Measurements from ENCODE around the gene TRMT2B. TPM values are rescaled to one million over a fixed set of nuclear protein-coding genes. Genes with fewer than 3 reads are reported as not detected.

TRMT2B gene
- total RNA-seq, result 9.5 to 13.1 TPM (median 9.9 TPM) in 3 replicates
- long read RNA-seq, partial matches to known transcripts, result 0 of 15 reads
- long read RNA-seq, other reads (novel, unspliced or antisense), result 12 of 15 reads

- H3K9me3 Mint-ChIP-seq (ENCODE audit: low read depth), result peaks cover 4% of the 10 kb centered on the region
- H3K27me3 Mint-ChIP-seq (ENCODE audit: low read depth), result no peaks in the 10 kb centered on the region
- peaks cover 2% of the 10 kb centered on the region for H3K36me3 Mint-ChIP-seq (ENCODE audit: low read depth)
- DNase-seq (ENCODE audit: low spot score), result peak; percentile 93
- no peak for TF ChIP-seq CTCF (IDR thresholded peaks at IDR 0.05)
- H3K27ac Mint-ChIP-seq (ENCODE audit: unreplicated experiment), result peak within 1 kb of the TSS; percentile 93
- peaks cover 8% of the 10 kb centered on the region for H3K4me1 Mint-ChIP-seq (ENCODE audit: low read depth)
- H3K4me3 Mint-ChIP-seq (ENCODE audit: unreplicated experiment), result peak within 1 kb of the TSS; percentile 87
Observed at GRCh38 chrX:101051549-101052302, at the start of gene TRMT2B. Gene TRMT2B, minus strand, starts transcription at chrX:101052111. Its CDS starts 9,822 bp downstream, at chrX:101042289.

GRCh38 chrX:101097546-101098453 is 45.9 kb upstream of the TRMT2B start, which contains the start of gene CENPI:
Gene CENPI, plus strand, starts transcription at chrX:101098204. Its CDS starts 2,867 bp downstream, at chrX:101101071.
- Mint-ChIP-seq H3K4me1 (ENCODE audit: low read depth) (peaks cover 11% of the 10 kb centered on the region), H3K27ac (ENCODE audit: unreplicated experiment) (peak within 1 kb of the TSS; percentile 93), H3K36me3 (ENCODE audit: low read depth) (no peaks in the 10 kb centered on the region), H3K27me3 (ENCODE audit: low read depth) (no peaks in the 10 kb centered on the region), H3K4me3 (ENCODE audit: unreplicated experiment) (peak within 1 kb of the TSS; percentile 91), H3K9me3 (ENCODE audit: low read depth) (peaks cover 3% of the 10 kb centered on the region)
- TF ChIP-seq CTCF (IDR thresholded peaks at IDR 0.05), result no peak
- DNase-seq (ENCODE audit: low spot score), result peak; percentile 97

- TF ChIP-seq CTCF (IDR thresholded peaks at IDR 0.05), result no peak
- peaks cover 8% of the 10 kb centered on the region for H3K9me3 Mint-ChIP-seq (ENCODE audit: low read depth)
- H3K4me1 Mint-ChIP-seq (ENCODE audit: low read depth), result no peaks in the 10 kb centered on the region
- no peak overlapping the region for H3K4me3 Mint-ChIP-seq (ENCODE audit: unreplicated experiment)
- H3K27ac Mint-ChIP-seq (ENCODE audit: unreplicated experiment), result no peak overlapping the region
- no peak for DNase-seq (ENCODE audit: low spot score)
- no peaks in the 10 kb centered on the region for H3K27me3 Mint-ChIP-seq (ENCODE audit: low read depth)
- no peaks in the 10 kb centered on the region for H3K36me3 Mint-ChIP-seq (ENCODE audit: low read depth)
Observed at GRCh38 chrX:101091817-101092216, 39.9 kb upstream of the TRMT2B start.

GRCh38 chrX:101081231-101081630 is 29.3 kb upstream of the TRMT2B start:
- H3K27ac Mint-ChIP-seq (ENCODE audit: unreplicated experiment), result no peak overlapping the region
- DNase-seq (ENCODE audit: low spot score), result no peak
- no peaks in the 10 kb centered on the region for H3K27me3 Mint-ChIP-seq (ENCODE audit: low read depth)
- H3K9me3 Mint-ChIP-seq (ENCODE audit: low read depth), result no peaks in the 10 kb centered on the region
- TF ChIP-seq CTCF (IDR thresholded peaks at IDR 0.05), result no peak
- no peak overlapping the region for H3K4me3 Mint-ChIP-seq (ENCODE audit: unreplicated experiment)
- H3K4me1 Mint-ChIP-seq (ENCODE audit: low read depth), result peaks cover 15% of the 10 kb centered on the region
- H3K36me3 Mint-ChIP-seq (ENCODE audit: low read depth), result no peaks in the 10 kb centered on the region

All from chondrocyte (in vitro differentiated cells).